IMR-90 (cell line): ENCODE results near the gene FCRLB. TPM values are rescaled to one million over a fixed set of nuclear protein-coding genes. Genes with fewer than 3 reads are reported as not detected.

ENCODE experiments used
- ATAC-seq: fragments of 200-7000 bp; cut with Tn5 transposase; 2 replicates; pipeline ENCODE4 v1.9.1; 2020; ENCODE audit warnings: low read depth, mild to moderate bottlenecking, moderate library complexity
- BruUV-seq: library from RNA; stranded (reverse); fragments of 400-500 nt; replicated peaks from 2 replicates; lab custom pipeline; 2021; lab: Mats Ljungman, UMichigan
- CTCF ChIA-PET: fragments of 300-600 bp; formaldehyde crosslinking; extraction: SDS; loops from one replicate; lab custom pipeline; 2021; ENCODE audit warnings: antibody characterized with exemption; lab: Yijun Ruan, JAX
- POLR2A ChIA-PET: fragments of 300-600 bp; sonication (Branson Sonifier 250); formaldehyde crosslinking; loops from one replicate; lab custom pipeline; 2022; ENCODE audit warnings: antibody characterized with exemption; ENCODE audit not compliant: unreplicated experiment; lab: Charles Lee
- DNase-seq: peaks from one replicate; pipeline ENCODE4 v3.0.0; 2013
- H2AFZ ChIP-seq: replicated peaks from 2 replicates; pipeline ENCODE3; 2013; ENCODE audit warnings: low read length, mild to moderate bottlenecking; ENCODE audit not compliant: poor library complexity
- H2AK5ac ChIP-seq: 2 replicates; pipeline ENCODE4 v1.6.1; 2013; ENCODE audit warnings: low read depth, low read length, inconsistent platforms
- H2AK9ac ChIP-seq: replicated peaks from 2 replicates; pipeline ENCODE3; 2013; ENCODE audit warnings: mild to moderate bottlenecking, low read depth, low read length, moderate library complexity; ENCODE audit not compliant: poor library complexity
- H2BK120ac ChIP-seq: 2 replicates; pipeline ENCODE4 v1.6.1; 2013; ENCODE audit warnings: low read depth, low read length, inconsistent platforms
- H2BK15ac ChIP-seq: 3 replicates; pipeline ENCODE4 v1.6.1; 2013; ENCODE audit warnings: low read depth, low read length, inconsistent platforms
- H2BK20ac ChIP-seq: 2 replicates; pipeline ENCODE4 v1.6.1; 2013; ENCODE audit warnings: low read depth, mild to moderate bottlenecking, inconsistent platforms, low read length, moderate library complexity
- H2BK5ac ChIP-seq: 2 replicates; pipeline ENCODE4 v1.6.1; 2013; ENCODE audit warnings: mild to moderate bottlenecking, low read depth, low read length, inconsistent platforms; ENCODE audit not compliant: poor library complexity, severe bottlenecking
- H3K14ac ChIP-seq: replicated peaks from 2 replicates; pipeline ENCODE4 v1.6.1; 2013; ENCODE audit warnings: low read depth, low read length, inconsistent platforms
- H3K18ac ChIP-seq: 2 replicates; pipeline ENCODE4 v1.6.1; 2013; ENCODE audit warnings: low read depth, low read length, control low read depth
- H3K23ac ChIP-seq: 2 replicates; pipeline ENCODE4 v1.6.1; 2013; ENCODE audit warnings: low read depth, low read length, inconsistent platforms
- H3K27ac ChIP-seq: 2 replicates; pipeline ENCODE4 v1.5.1; 2013; ENCODE audit warnings: mild to moderate bottlenecking, control low read depth, low read length; ENCODE audit not compliant: insufficient read depth
- H3K27me3 ChIP-seq: 2 replicates; pipeline ENCODE4 v1.6.1; 2013; ENCODE audit warnings: low read length; ENCODE audit not compliant: control insufficient read depth, insufficient read depth
- H3K36me3 ChIP-seq: 2 replicates; pipeline ENCODE4 v1.6.1; 2013; ENCODE audit warnings: low read length, mixed read lengths; ENCODE audit not compliant: control insufficient read depth, insufficient read depth
- H3K4ac ChIP-seq: 2 replicates; pipeline ENCODE4 v1.6.1; 2013; ENCODE audit warnings: low read depth, low read length, inconsistent platforms
- H3K4me1 ChIP-seq: 2 replicates; pipeline ENCODE4 v1.6.1; 2013; ENCODE audit warnings: low read length, mixed read lengths; ENCODE audit not compliant: control insufficient read depth, insufficient read depth
- H3K4me2 ChIP-seq: 2 replicates; pipeline ENCODE4 v1.6.1; 2013; ENCODE audit warnings: low read depth, mild to moderate bottlenecking, control low read depth, low read length, moderate library complexity
- H3K4me3 ChIP-seq: 2 replicates; pipeline ENCODE4 v1.5.1; 2013; ENCODE audit warnings: low read depth, mild to moderate bottlenecking, control low read depth, low read length, moderate library complexity; ENCODE audit not compliant: insufficient read depth
- H3K56ac ChIP-seq: 2 replicates; pipeline ENCODE4 v1.6.1; 2013; ENCODE audit warnings: low read length, inconsistent platforms; ENCODE audit not compliant: insufficient read depth; ENCODE audit errors: extremely low read depth
- H3K79me1 ChIP-seq, 2 experiments: 2 replicates each; pipeline ENCODE4 v1.6.1; 2013; ENCODE audit warnings: low read length in 2 of 2, inconsistent platforms in 1 of 2, low read depth in 1 of 2
- H3K9ac ChIP-seq: 2 replicates; pipeline ENCODE4 v1.6.1; 2013; ENCODE audit warnings: low read depth, low read length, control low read depth
- H3K9me1 ChIP-seq: 2 replicates; pipeline ENCODE4 v1.6.1; 2013; ENCODE audit warnings: low read length, inconsistent platforms; ENCODE audit not compliant: insufficient read depth
- H3K9me3 ChIP-seq: 2 replicates; pipeline ENCODE4 v1.6.1; 2013; ENCODE audit warnings: low read length; ENCODE audit not compliant: control insufficient read depth, insufficient read depth
- H4K20me1 ChIP-seq: 2 replicates; pipeline ENCODE4 v1.6.1; 2013; ENCODE audit warnings: low read length, inconsistent platforms; ENCODE audit not compliant: insufficient read depth
- H4K5ac ChIP-seq: 2 replicates; pipeline ENCODE4 v1.6.1; 2013; ENCODE audit warnings: mild to moderate bottlenecking, low read depth, low read length, control low read depth
- H4K8ac ChIP-seq, 2 experiments: 2 replicates each; pipeline ENCODE4 v1.6.1; 2013; ENCODE audit warnings: low read depth in 2 of 2, low read length in 2 of 2, control low read depth in 1 of 2, inconsistent platforms in 1 of 2
- H4K91ac ChIP-seq: 2 replicates; pipeline ENCODE4 v1.6.1; 2013; ENCODE audit warnings: low read depth, low read length, inconsistent platforms; ENCODE audit not compliant: insufficient read depth
- BHLHE40 ChIP-seq: fragments of 150-350 bp; IDR thresholded peaks from 2 replicates; pipeline ENCODE4 v1.6.1; 2016; ENCODE audit warnings: mild to moderate bottlenecking, low read depth, low read length
- CEBPB ChIP-seq: IDR thresholded peaks from 2 replicates; pipeline ENCODE4 v1.6.1; 2012; ENCODE audit warnings: low read depth, low read length, improper control_type of control experiment
- CHD1 ChIP-seq: IDR thresholded peaks from 2 replicates; pipeline ENCODE4 v1.6.1; 2012; ENCODE audit warnings: low read depth, low read length, improper control_type of control experiment
- CTCF ChIP-seq: conservative IDR thresholded peaks from 2 replicates; pipeline ENCODE4 v1.5.1; 2012; ENCODE audit warnings: mild to moderate bottlenecking, low read depth, low read length, improper control_type of control experiment
- ELK1 ChIP-seq: fragments of 150-350 bp; IDR thresholded peaks from 2 replicates; pipeline ENCODE4 v1.6.1; 2016; ENCODE audit warnings: low read depth, mild to moderate bottlenecking, low read length, moderate library complexity, borderline replicate concordance
- FOS ChIP-seq: fragments of 150-350 bp; IDR thresholded peaks from 2 replicates; pipeline ENCODE4 v1.6.1; 2016; ENCODE audit warnings: low read depth, low read length
- MAFK ChIP-seq: IDR thresholded peaks from 2 replicates; pipeline ENCODE4 v1.6.1; 2012; ENCODE audit warnings: low read depth, low read length, improper control_type of control experiment
- MXI1 ChIP-seq: IDR thresholded peaks from 2 replicates; pipeline ENCODE4 v1.6.1; 2012; ENCODE audit warnings: low read depth, mild to moderate bottlenecking, low read length, moderate library complexity, borderline replicate concordance
- NFE2L2 ChIP-seq: fragments of 150-350 bp; IDR thresholded peaks from 2 replicates; pipeline ENCODE4 v1.6.1; 2016; ENCODE audit warnings: low read depth, mild to moderate bottlenecking, low read length
- POLR2A ChIP-seq: IDR thresholded peaks from 2 replicates; pipeline ENCODE4 v1.6.1; 2012; ENCODE audit warnings: mild to moderate bottlenecking, low read depth, low read length
- RAD21 ChIP-seq: IDR thresholded peaks from 2 replicates; pipeline ENCODE4 v1.6.1; 2012; ENCODE audit warnings: low read length, improper control_type of control experiment
- RCOR1 ChIP-seq: IDR thresholded peaks from 2 replicates; pipeline ENCODE4 v1.6.1; 2012; ENCODE audit warnings: mild to moderate bottlenecking, low read length, improper control_type of control experiment; ENCODE audit not compliant: insufficient replicate concordance
- SMC3 ChIP-seq: fragments of 150-350 bp; IDR thresholded peaks from 2 replicates; pipeline ENCODE4 v1.6.1; 2016; ENCODE audit warnings: low read depth, mild to moderate bottlenecking, antibody characterized with exemption, low read length, moderate library complexity
- USF2 ChIP-seq: fragments of 150-350 bp; IDR thresholded peaks from 2 replicates; pipeline ENCODE4 v1.6.1; 2017; ENCODE audit warnings: mild to moderate bottlenecking, antibody characterized with exemption, low read length, low read depth
- WGBS, 2 experiments: methylation state at CpG; one replicate each; pipeline versions ENCODE4 v1.1.5 to v1.1.7; 2013; ENCODE audit warnings: missing lambda C conversion rate in 2 of 2; ENCODE audit not compliant: insufficient read length in 1 of 2; ENCODE audit errors: extremely low coverage in 2 of 2; 5-methylcytosine and 5-hydroxymethylcytosine counted together
- dilution Hi-C: fragments of 300-500 bp; cut with HindIII; formaldehyde crosslinking; loops from one replicate; pipeline ENCODE4 v1.14.3; 2018; ENCODE audit warnings: low sequenced_read_pairs; ENCODE audit not compliant: unreplicated experiment
- in situ Hi-C: fragments of 300-500 bp; cut with MboI; formaldehyde crosslinking; loops from 3 replicates; pipeline ENCODE4 v1.14.3; 2019; ENCODE audit warnings: low sequenced_read_pairs, inconsistent platforms, mixed read lengths
- intact Hi-C: fragments of 100-400 bp; cut with micrococcal nuclease; formaldehyde crosslinking; loops from 2 replicates; pipeline ENCODE4 v1.10.0; 2022
- polyA plus RNA-seq, 3 experiments: library from polyadenylated mRNA; depleted of rRNA; stranded (reverse); fragments of >200 nt; gene quantifications; 2 replicates each; pipeline ENCODE4 v1.2.3, GENCODE V29; 2012; ENCODE audit warnings: low replicate concordance in 1 of 3
- total RNA-seq: library from RNA; depleted of rRNA; stranded (reverse); fragments of >200 nt; gene quantifications from 2 replicates; pipeline ENCODE4 v1.2.3, GENCODE V29; 2012

FCRLB gene
- total and polyA plus RNA-seq, 2 of the 4 experiments (the other 2 are of a cell fraction), result 0.90 to 2.2 TPM

DNA sequence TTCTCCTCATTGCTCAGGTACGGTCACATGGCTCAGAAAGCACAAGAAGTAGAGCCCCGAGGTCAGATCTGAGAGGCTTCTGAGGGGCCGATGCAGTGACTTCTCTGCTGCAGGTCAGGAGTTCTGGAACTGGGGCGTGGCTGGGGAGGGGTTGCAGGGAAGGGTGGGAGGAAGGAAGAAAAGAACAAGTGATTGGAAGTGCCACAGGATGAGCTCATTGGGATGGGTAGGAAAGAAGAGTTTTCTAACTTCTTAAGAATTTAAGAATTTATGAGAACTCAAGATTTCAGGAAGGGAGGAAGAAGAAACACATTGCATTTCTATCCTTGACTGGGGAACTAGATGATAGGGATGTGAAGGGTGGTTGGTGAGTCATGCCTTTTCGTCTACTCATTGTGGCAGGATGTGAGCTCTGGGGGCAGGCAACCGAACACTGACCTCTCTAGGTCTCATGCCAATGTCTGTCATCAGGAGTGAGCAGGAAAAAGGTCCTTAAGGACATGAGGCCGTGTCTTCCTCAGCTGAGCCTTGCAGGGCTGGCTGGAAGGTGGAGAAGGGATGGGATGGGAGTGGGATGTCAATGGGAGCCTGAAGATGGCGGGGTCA, 497 bp downstream of the FCRLB start:
- DNase-seq (peak; percentile 92), ATAC-seq (peak; percentile 10; the same call in 1 of the 2 replicates)
- in situ Hi-C loops, result no loop called here
- Histone ChIP-seq H3K9ac (no peak overlapping the region), H3K23ac (peak overlapping the region; percentile 46; the same call in 1 of the 2 replicates), H4K8ac (peak overlapping the region in 1 of 2 experiments; percentile 21; a peak in 1 of 4 replicates), H2BK5ac (peak overlapping the region; percentile 37), H3K4me1 (peaks cover 2% of the 10 kb centered on the region), H3K4me2 (no peak overlapping the region), H2BK20ac (peak overlapping the region; percentile 77), H3K14ac (peak overlapping the region; percentile 60), H2AFZ (peak overlapping the region; percentile 63), H3K56ac (no peak overlapping the region; the same call in 1 of the 2 replicates), H2AK9ac (peak overlapping the region; percentile 74), H3K36me3 (no peaks in the 10 kb centered on the region), H4K20me1 (no peaks in the 10 kb centered on the region), H3K4ac (peak overlapping the region; percentile 74), H3K9me1 (peaks cover 22% of the 10 kb centered on the region), H3K79me1 (peaks cover 3 to 13% of the 10 kb centered on the region in 2 experiments; a peak in 1 of 4 replicates), H2BK120ac (peak overlapping the region; percentile 74), H4K5ac (no peak overlapping the region), H3K18ac (no peak overlapping the region), H3K9me3 (no peaks in the 10 kb centered on the region), H2BK15ac (0 out of 3 replicates have a peak overlapping the region, but pooled peaks have one; percentile 12), H3K4me3 (no peak overlapping the region), H4K91ac (peak overlapping the region; percentile 25; the same call in 1 of the 2 replicates), H3K27me3 (no peaks in the 10 kb centered on the region), H3K27ac (no peak overlapping the region; the same call in 1 of the 2 replicates), H2AK5ac (peak overlapping the region; percentile 35)
- BruUV-seq, result no TSS peak
- intact Hi-C loops, result no loop called here
- WGBS, 2 experiments, result 69% methylated on average over 5 of the region's 8 CpGs; no CpG with 5 or more reads in 1 of the 2 experiments
- dilution Hi-C loops, result no loop called here
- POLR2A ChIA-PET, result no interaction called here
- CTCF ChIA-PET, result no interaction called here
- no peak for TF ChIP-seq USF2
- no peak for TF ChIP-seq CEBPB
- peak; percentile 87 for TF ChIP-seq FOS
- no peak for TF ChIP-seq MAFK
- no peak for TF ChIP-seq RCOR1
- TF ChIP-seq CTCF, result no peak
- no peak for TF ChIP-seq ELK1
- TF ChIP-seq POLR2A, result no peak
- TF ChIP-seq RAD21, result peak; percentile 16; the same call in 1 of the 2 replicates
- peak; percentile 4; the same call in 1 of the 2 replicates for TF ChIP-seq SMC3
- peak; percentile 39; the same call in 1 of the 2 replicates for TF ChIP-seq BHLHE40
- TF ChIP-seq MXI1, result no peak
- peak; percentile 33; the same call in 1 of the 2 replicates for TF ChIP-seq NFE2L2
- no peak for TF ChIP-seq CHD1
